Stimulated activated naive CD8-positive, alpha-beta T cell treated with anti-CD3 and anti-CD28 coated beads, Interleukin-15, amount 100 ng/mL, for 72 hours (primary cell): ENCODE data around the gene CDCA3.
"Not testable (repeated sequence)": the region's sequence is repeated elsewhere in the genome, so short reads cannot be mapped to it uniquely, and the experiment has no call there.

Experiments used
- ATAC-seq: fragments of 150-1000 bp; cut with Tn5 transposase; 2 replicates; pipeline ENCODE4 v1.10.0; 2021; ENCODE audit warnings: mild to moderate bottlenecking, moderate library complexity
- DNase-seq, 2 donors: peaks; one replicate each; pipeline ENCODE4 v3.0.0; 2021 to 2022
- H3K27ac Mint-ChIP-seq, 2 donors: one replicate each; pipeline ENCODE4 v1.8.0; 2022; ENCODE audit warnings: mild to moderate bottlenecking in 2 of 2, mixed read lengths in 2 of 2, moderate library complexity in 2 of 2
- H3K27me3 Mint-ChIP-seq: one replicate; pipeline ENCODE4 v1.8.0; 2022; ENCODE audit warnings: mixed read lengths
- H3K4me1 Mint-ChIP-seq: one replicate; pipeline ENCODE4 v1.8.0; 2022; ENCODE audit warnings: mild to moderate bottlenecking, mixed read lengths
- H3K4me3 Mint-ChIP-seq, 2 donors: one replicate each; pipeline ENCODE4 v1.8.0; 2022; ENCODE audit warnings: mild to moderate bottlenecking in 2 of 2, mixed read lengths in 2 of 2, moderate library complexity in 1 of 2
- H3K9me3 Mint-ChIP-seq, 2 donors: one replicate each; pipeline ENCODE4 v1.8.0; 2022; ENCODE audit warnings: mixed read lengths in 2 of 2

CDCA3 gene

GRCh38 chr12:6883683-6884082, 32.6 kb upstream of the CDCA3 start:
- ATAC-seq: no peak

GRCh38 chr12:6883252-6883651, 32.2 kb upstream of the CDCA3 start:
- Mint-ChIP-seq H3K9me3 (no peaks in the 10 kb centered on the region), H3K4me3 (no peak overlapping the region), H3K27me3 (no peaks in the 10 kb centered on the region), H3K4me1 (no peaks in the 10 kb centered on the region), H3K27ac (no peak overlapping the region)
- DNase-seq (no peak), ATAC-seq (no peak)

More at GRCh38 chr12:6883683-6884082, 32.6 kb upstream of the CDCA3 start:
- Mint-ChIP-seq H3K27me3 (no peaks in the 10 kb centered on the region), H3K9me3 (no peaks in the 10 kb centered on the region), H3K27ac (no peak overlapping the region), H3K4me3 (no peak overlapping the region), H3K4me1 (no peaks in the 10 kb centered on the region)
- no peak for DNase-seq

GRCh38 chr12:6879824-6880223, 28.7 kb upstream of the CDCA3 start:
- not testable (repeated sequence) for H3K27ac Mint-ChIP-seq, H3K9me3 Mint-ChIP-seq, DNase-seq, H3K27me3 Mint-ChIP-seq, H3K4me1 Mint-ChIP-seq, H3K4me3 Mint-ChIP-seq, ATAC-seq

- H3K4me3 Mint-ChIP-seq: peak overlapping the region; percentile 93 to 97
- H3K27ac Mint-ChIP-seq: peak overlapping the region; percentile 61 to 96
- H3K9me3 Mint-ChIP-seq, DNase-seq, ATAC-seq, H3K27me3 Mint-ChIP-seq: not testable (repeated sequence)
- peaks cover 62% of the 10 kb centered on the region for H3K4me1 Mint-ChIP-seq
Observed at GRCh38 chr12:6874015-6874368, 22.9 kb upstream of the CDCA3 start.

GRCh38 chr12:6873094-6874014, 22.3 kb upstream of the CDCA3 start, which contains the start of gene SPSB2:
TSS of gene SPSB2 (minus strand) at chr12:6873303. CDS start at chr12:6872901, 402 bp downstream.
- peaks cover 68% of the 10 kb centered on the region for H3K4me1 Mint-ChIP-seq

GRCh38 chr12:6872073-6873048, 21.3 kb upstream of the CDCA3 start:
- DNase-seq (peak; percentile 89 to 90), ATAC-seq (peak; percentile 48)
- peak overlapping the region; percentile 93 to 97 for H3K4me3 Mint-ChIP-seq
- no peaks in the 10 kb centered on the region for H3K27me3 Mint-ChIP-seq
- H3K27ac Mint-ChIP-seq: peak overlapping the region; percentile 93 to 94
- H3K4me1 Mint-ChIP-seq: peaks cover 70% of the 10 kb centered on the region
- no peaks in the 10 kb centered on the region for H3K9me3 Mint-ChIP-seq

More at GRCh38 chr12:6873094-6874014, 22.3 kb upstream of the CDCA3 start, which contains the start of gene SPSB2:
- ATAC-seq (peak; percentile 90), DNase-seq (peak; percentile 99)
- H3K27ac Mint-ChIP-seq: peak within 1 kb of the TSS; percentile 93 to 96
- no peaks in the 10 kb centered on the region for H3K9me3 Mint-ChIP-seq
- peak within 1 kb of the TSS; percentile 93 to 97 for H3K4me3 Mint-ChIP-seq
- H3K27me3 Mint-ChIP-seq: no peaks in the 10 kb centered on the region

GRCh38 chr12:6871052-6871957, 20.2 kb upstream of the CDCA3 start:
- DNase-seq: peak in 1 of 2 donors; percentile 41
- Mint-ChIP-seq H3K9me3 (no peaks in the 10 kb centered on the region), H3K4me1 (peaks cover 77% of the 10 kb centered on the region), H3K27ac (peak overlapping the region; percentile 85 to 93), H3K27me3 (no peaks in the 10 kb centered on the region), H3K4me3 (peak overlapping the region; percentile 93 to 97)
- ATAC-seq: no peak

- not testable (repeated sequence) for DNase-seq, H3K27me3 Mint-ChIP-seq, H3K27ac Mint-ChIP-seq, H3K9me3 Mint-ChIP-seq, ATAC-seq
- Mint-ChIP-seq H3K4me3 (peak overlapping the region; percentile 31 to 39), H3K4me1 (peaks cover 79% of the 10 kb centered on the region)
Observed at GRCh38 chr12:6870304-6870703, 19.2 kb upstream of the CDCA3 start.

GRCh38 chr12:6869049-6870021, 18.2 kb upstream of the CDCA3 start:
- Mint-ChIP-seq H3K4me3 (peak overlapping the region; percentile 96), H3K27me3 (no peaks in the 10 kb centered on the region), H3K4me1 (peaks cover 73% of the 10 kb centered on the region), H3K9me3 (no peaks in the 10 kb centered on the region), H3K27ac (peak overlapping the region; percentile 4 to 70)
- ATAC-seq (no peak), DNase-seq (peak; percentile 82 to 84)

GRCh38 chr12:6868211-6869048, 17.3 kb upstream of the CDCA3 start:
- H3K4me1 Mint-ChIP-seq: peaks cover 66% of the 10 kb centered on the region
- ATAC-seq (peak; percentile 6), DNase-seq (peak in 1 of 2 donors; percentile 8)
- peak overlapping the region; percentile 88 to 93 for H3K27ac Mint-ChIP-seq
- H3K27me3 Mint-ChIP-seq: no peaks in the 10 kb centered on the region
- no peaks in the 10 kb centered on the region for H3K9me3 Mint-ChIP-seq
- peak overlapping the region; percentile 96 for H3K4me3 Mint-ChIP-seq

GRCh38 chr12:6867413-6868210, 16.5 kb upstream of the CDCA3 start, which contains the start of gene TPI1:
TSS of gene TPI1 (plus strand) at chr12:6867531. CDS start at chr12:6867567, 36 bp downstream.
- Mint-ChIP-seq H3K27me3 (no peaks in the 10 kb centered on the region), H3K4me3 (peak within 1 kb of the TSS; percentile 96), H3K4me1 (peaks cover 59% of the 10 kb centered on the region), H3K9me3 (no peaks in the 10 kb centered on the region), H3K27ac (peak within 1 kb of the TSS; percentile 94 to 98)
- DNase-seq: peak; percentile 82
- ATAC-seq: peak; percentile 78

GRCh38 chr12:6866920-6867412, 15.9 kb upstream of the CDCA3 start:
- no peaks in the 10 kb centered on the region for H3K27me3 Mint-ChIP-seq
- peak overlapping the region; percentile 94 to 98 for H3K27ac Mint-ChIP-seq
- peaks cover 53% of the 10 kb centered on the region for H3K4me1 Mint-ChIP-seq
- peak overlapping the region; percentile 96 for H3K4me3 Mint-ChIP-seq
- DNase-seq: peak in 1 of 2 donors; percentile 11
- peak; percentile 10 for ATAC-seq
- H3K9me3 Mint-ChIP-seq: no peaks in the 10 kb centered on the region
